Stimulated activated CD8-positive, alpha-beta memory T cell treated with anti-CD3 and anti-CD28 coated beads, Interleukin-12 subunit alpha, Interleukin-12 subunit beta, amount 100 ng/mL, for 4 hours (primary cell): ENCODE measurements around the gene UBE2C.

Experiments used
- DNase-seq: peaks from one replicate; pipeline ENCODE4 v3.0.0-alpha.2; 2020; ENCODE audit warnings: low read depth

Gene UBE2C

GRCh38 chr20:45859916-45860315 is 47.5 kb downstream of the UBE2C start:
- no peak for DNase-seq

- DNase-seq = no peak
These were observed 48.2 kb downstream of the UBE2C start for GRCh38 chr20:45860560-45861220.

- DNase-seq = no peak
These were observed 49.0 kb downstream of the UBE2C start for GRCh38 chr20:45861221-45862075.

- DNase-seq = no peak
These were observed 51.4 kb downstream of the UBE2C start for GRCh38 chr20:45863543-45864470.

GRCh38 chr20:45866454-45866853 is 54.0 kb downstream of the UBE2C start:
- no peak for DNase-seq
